HTERT RPE-1 (cell line): Measurements from ENCODE around the gene PTPRM.
"Not testable (repeated sequence)": the region's sequence is repeated elsewhere in the genome, so short reads cannot be mapped to it uniquely, and the experiment has no call there.

ENCODE experiments used
- in situ Hi-C: fragments of 300-500 bp; cut with MboI; formaldehyde crosslinking; loops from 4 replicates; pipeline ENCODE4 v1.14.3; 2020; ENCODE audit warnings: low sequenced_read_pairs

Gene PTPRM

DNA sequence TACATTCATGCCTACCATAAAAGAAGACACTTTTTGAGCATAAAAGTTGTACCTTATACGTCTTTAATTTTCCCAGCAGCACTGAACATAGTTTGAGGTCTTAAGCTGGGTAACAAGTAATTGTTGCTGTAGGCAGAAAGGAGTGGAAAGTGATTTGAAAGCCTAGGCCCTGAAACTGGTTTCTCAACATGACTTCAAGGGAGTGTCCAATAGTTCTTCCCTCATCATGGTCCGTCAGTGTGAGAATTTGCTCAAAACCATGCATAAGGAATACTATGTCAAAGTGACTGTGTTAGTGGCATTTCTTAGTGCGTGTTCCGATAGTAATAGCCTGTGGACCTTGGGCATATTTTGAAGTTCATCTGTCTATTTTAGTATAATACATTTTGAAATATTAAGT lies 463.1 kb downstream of the PTPRM start:
- in situ Hi-C loops = no loop called here

DNA sequence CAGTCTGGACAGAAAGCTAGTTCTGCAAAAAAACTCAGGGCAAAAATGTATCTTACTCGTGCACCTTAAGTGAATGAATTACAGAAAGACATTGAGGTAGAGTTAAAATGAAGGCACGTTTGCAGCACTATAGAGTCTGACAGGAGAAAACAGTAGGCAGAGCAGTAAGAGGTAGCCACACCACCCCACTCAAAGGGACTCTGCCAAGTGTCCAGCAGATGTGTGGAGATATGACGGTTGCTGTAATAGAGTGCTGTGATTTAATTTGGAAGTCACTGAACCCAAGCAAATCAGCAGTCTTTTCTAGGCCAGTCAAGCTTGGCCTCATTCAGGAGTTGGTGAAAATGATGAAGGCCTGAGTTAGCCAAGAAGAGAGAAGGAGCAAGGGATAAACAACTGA lies 464.4 kb downstream of the PTPRM start:
- in situ Hi-C loops = no loop called here

GRCh38 chr18:8034674-8035073 lies 467.6 kb downstream of the PTPRM start:
- in situ Hi-C loops = no loop called here

GRCh38 chr18:8036551-8036950 lies 469.4 kb downstream of the PTPRM start:
- in situ Hi-C loops = no loop called here

GRCh38 chr18:8037296-8037695 lies 470.2 kb downstream of the PTPRM start:
- in situ Hi-C loops = no loop called here

DNA sequence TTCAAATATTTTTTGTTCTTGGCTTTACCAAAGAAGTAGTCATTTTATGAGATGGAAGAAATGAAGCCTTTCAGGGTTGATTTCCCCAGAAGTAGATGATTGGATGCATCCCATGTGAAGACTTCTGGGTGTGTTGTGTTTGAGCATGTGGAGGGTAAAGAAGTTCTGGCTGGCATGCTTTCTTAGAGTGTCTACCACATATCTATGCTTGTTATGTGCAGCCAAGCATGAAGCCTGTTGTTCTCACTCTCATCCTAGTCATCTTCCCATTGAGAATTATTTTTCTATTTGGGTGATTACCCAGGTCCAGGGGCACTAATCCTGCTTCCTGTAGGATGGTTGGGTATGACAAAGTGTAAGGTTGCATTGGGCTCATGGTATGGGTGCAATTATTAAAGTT lies 472.9 kb downstream of the PTPRM start:
- in situ Hi-C loops = no loop called here

GRCh38 chr18:8041526-8042111 lies 474.5 kb downstream of the PTPRM start:
- in situ Hi-C loops = no loop called here

GRCh38 chr18:8044004-8044403 lies 476.9 kb downstream of the PTPRM start:
- in situ Hi-C loops = no loop called here

DNA sequence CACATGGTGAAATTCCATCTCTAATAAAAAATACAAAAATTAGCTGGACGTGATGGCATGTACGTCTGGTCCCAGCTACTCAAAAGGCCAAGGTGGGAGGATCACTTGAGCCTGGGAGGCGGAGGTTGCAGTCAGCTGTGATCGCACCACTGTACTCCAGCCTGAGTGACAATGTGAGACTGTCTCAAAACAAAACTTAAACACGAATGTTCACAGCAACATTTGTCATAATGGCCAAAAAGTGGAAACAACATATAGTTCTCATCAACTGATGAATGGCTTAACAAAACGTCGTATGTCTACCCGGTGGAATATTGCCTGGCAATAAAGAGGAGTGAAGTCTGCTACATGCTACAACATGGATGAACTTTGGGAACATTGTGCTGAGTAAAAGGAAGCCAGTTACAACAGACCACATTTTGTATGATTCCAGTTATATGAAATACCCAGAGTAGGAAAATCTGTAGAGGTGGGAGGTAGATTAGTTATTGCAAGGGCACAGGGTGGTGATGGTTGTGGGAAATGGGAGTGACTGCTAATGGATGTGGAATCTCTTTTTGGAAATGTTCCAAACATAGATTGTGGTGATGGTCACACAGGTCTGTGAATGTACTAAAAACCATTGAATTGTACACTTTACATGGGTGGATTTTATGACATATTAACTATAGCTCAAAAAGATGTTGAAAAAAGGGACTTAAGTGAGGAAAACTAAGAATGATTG lies 478.2 kb downstream of the PTPRM start:
- in situ Hi-C loops = no loop called here

GRCh38 chr18:8045884-8046281 lies 478.8 kb downstream of the PTPRM start:
- in situ Hi-C loops = no loop called here

DNA sequence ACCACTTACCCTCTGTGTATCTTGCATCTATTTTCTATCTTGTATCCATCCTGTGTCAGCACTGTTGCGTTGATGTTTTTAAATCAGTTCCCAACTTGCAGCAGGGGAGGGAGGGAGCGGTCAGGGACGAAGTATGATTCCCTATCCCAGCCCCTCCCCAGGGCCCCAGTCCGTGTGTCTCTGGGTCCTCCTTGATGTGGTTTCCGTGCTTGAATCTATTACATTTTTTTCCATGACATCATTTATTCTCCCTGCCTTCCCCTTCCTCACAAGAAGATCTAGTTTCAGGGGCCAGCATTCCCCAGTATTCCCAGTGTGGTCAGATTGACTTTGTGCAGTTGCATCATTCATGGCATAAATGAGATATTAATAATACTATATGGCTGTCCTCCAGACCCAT lies 479.3 kb downstream of the PTPRM start:
- in situ Hi-C loops = no loop called here

GRCh38 chr18:8049147-8049546 lies 482.0 kb downstream of the PTPRM start:
- in situ Hi-C loops = no loop called here

- in situ Hi-C loops = no loop called here
These were observed 483.7 kb downstream of the PTPRM start for GRCh38 chr18:8050616-8051329.

DNA sequence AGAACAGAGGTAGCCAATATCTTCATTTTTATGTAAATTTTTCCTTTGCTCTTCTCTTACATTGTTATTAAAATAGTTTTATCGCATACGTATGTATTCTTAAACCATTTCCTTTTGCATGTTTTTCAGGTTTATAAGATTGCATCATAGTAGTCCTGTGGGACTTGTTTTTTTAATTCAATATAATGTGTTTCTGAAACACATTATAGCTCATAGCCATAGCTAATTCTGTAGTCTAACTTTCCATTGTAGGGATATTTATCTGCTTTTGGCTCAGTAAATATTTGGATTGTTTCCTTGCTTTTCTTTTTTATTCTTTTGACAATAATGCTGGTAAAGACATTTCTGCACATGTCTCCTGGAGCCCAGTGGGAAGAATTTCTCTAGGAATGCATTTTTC lies 484.3 kb downstream of the PTPRM start:
- in situ Hi-C loops = no loop called here

GRCh38 chr18:8052237-8052701 lies 485.2 kb downstream of the PTPRM start:
- in situ Hi-C loops = no loop called here

- in situ Hi-C loops = no loop called here
These were observed 489.6 kb downstream of the PTPRM start for GRCh38 chr18:8056723-8057122.

DNA sequence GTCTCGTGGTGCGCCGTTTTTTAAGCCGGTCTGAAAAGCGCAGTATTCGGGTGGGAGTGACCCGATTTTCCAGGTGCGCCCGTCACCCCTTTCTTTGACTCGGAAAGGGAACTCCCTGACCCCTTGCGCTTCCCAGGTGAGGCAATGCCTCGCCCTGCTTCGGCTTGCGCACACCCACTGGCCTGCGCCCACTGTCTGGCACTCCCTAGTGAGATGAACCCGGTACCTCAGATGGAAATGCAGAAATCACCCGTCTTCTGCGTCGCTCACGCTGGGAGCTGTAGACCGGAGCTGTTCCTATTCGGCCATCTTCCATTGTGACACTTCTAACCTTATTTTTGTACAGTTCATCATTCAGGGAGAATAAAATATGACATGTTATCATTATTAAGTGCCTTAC lies 496.0 kb downstream of the PTPRM start:
- in situ Hi-C loops = not testable (repeated sequence)

- in situ Hi-C loops = no loop called here
These were observed 496.6 kb downstream of the PTPRM start for GRCh38 chr18:8063733-8064132.

DNA sequence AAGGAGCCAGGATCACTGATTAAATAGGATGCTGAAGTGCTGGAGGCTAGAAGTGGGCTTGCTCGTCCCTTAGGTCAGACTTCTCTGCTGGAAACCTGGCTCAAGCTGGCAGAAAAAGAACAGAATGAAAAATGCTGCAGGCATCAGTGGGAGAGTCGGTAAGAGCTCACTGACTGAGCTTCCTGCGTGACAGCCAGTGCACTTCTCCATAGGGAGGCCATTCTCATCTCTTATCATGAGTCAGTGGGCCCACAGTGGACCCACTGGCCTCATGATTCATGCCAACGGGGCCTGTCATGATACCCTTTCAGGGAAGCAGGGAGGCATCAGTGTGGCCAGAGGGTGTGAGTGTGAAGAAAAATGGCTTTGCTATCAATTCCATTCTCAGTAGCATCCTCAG lies 498.2 kb downstream of the PTPRM start:
- in situ Hi-C loops = no loop called here

DNA sequence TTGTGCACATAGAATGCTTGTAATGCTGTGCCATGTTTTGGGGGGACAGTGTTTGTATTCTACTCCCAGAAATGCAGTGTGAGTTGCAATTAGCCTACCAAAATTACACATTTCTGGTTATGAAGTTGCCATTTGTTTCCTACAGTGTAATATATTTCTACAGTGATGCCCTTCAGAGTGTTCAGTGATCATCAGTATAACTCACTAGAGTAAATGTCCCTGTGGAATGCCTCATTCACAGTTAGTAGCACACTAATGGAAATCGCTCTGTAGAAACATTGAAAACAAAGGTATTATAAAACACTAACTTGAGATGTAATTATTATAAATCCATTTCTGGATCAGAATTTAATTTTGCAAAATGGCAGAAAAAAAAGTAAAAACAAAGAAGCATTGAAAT lies 498.7 kb downstream of the PTPRM start:
- in situ Hi-C loops = no loop called here

DNA sequence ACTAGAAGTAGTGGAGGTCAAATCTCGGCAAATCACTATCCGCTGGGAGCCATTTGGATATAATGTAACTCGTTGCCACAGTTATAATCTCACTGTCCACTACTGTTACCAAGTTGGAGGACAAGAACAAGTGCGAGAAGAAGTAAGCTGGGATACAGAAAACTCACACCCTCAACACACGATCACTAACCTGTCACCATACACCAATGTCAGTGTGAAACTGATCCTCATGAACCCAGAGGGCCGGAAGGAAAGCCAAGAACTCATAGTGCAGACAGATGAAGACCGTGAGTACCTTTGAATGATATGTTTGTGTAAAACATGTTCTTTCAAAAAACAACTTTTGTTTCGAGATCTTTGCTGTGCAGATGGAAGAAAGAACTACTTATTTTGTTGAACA lies 502.6 kb downstream of the PTPRM start:
- in situ Hi-C loops = no loop called here

- in situ Hi-C loops = no loop called here
These were observed 506.1 kb downstream of the PTPRM start for GRCh38 chr18:8073167-8073566.
